Type B pancreatic cell (in vitro differentiated cells): ENCODE results near the gene MRGPRG. TPM values are rescaled to one million over a fixed set of nuclear protein-coding genes. Genes with fewer than 3 reads are reported as not detected.

ENCODE experiments used
- DNase-seq: peaks from one replicate; pipeline ENCODE4 v3.0.0; 2021; ENCODE audit warnings: mixed read lengths; ENCODE audit not compliant: unreplicated experiment; ENCODE audit errors: extremely low spot score
- H3K27ac Mint-ChIP-seq: 2 replicates; pipeline ENCODE4 v1.8.0; 2021; ENCODE audit warnings: mild to moderate bottlenecking, mixed read lengths
- H3K27me3 Mint-ChIP-seq: 2 replicates; pipeline ENCODE4 v1.8.0; 2021; ENCODE audit warnings: mixed read lengths
- H3K36me3 Mint-ChIP-seq: 2 replicates; pipeline ENCODE4 v1.8.0; 2021; ENCODE audit warnings: mixed read lengths
- H3K4me1 Mint-ChIP-seq: one replicate; pipeline ENCODE4 v1.8.0; 2021; ENCODE audit warnings: mixed read lengths; ENCODE audit not compliant: unreplicated experiment
- H3K4me3 Mint-ChIP-seq: 2 replicates; pipeline ENCODE4 v1.8.0; 2021; ENCODE audit warnings: mild to moderate bottlenecking, mixed read lengths
- H3K9me3 Mint-ChIP-seq: 2 replicates; pipeline ENCODE4 v1.8.0; 2021; ENCODE audit warnings: mixed read lengths
- total RNA-seq: library from RNA; stranded (reverse); gene quantifications from 2 replicates; pipeline ENCODE4 v1.2.1, GENCODE V29; 2021; ENCODE audit warnings: low replicate concordance
- TF ChIP-seq, protein P1 (sequence below): fragments of 200-600 bp; sonication (generic); conservative IDR thresholded peaks from 2 replicates; pipeline ENCODE4 v1.5.0; 2021; ENCODE audit warnings: antibody characterized with exemption, mild to moderate bottlenecking

Gene MRGPRG
- total RNA-seq, 1 donor from 2014 or later: not detected

DNA sequence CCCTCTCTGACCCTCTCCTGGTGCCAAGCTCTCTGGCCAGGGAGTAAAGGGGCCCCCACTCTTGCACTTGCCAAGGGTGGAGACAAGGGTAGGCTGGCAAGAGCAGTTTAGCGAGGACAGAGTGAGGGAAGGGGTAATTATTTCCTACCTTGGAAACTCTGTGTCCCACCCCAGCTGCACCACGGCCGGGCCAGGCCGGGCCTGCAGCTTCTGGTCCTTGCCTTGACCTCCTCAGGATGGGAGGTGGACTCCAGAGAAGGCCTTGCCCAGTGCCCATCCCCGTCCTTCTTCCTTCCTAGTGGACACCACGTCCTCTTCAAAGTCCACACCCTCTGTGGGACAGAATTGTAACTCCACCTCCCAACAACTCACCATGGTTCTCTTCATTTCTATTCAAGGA, 35.1 kb downstream of the MRGPRG start:
- Mint-ChIP-seq H3K9me3 (peaks cover 6% of the 10 kb centered on the region), H3K4me1 (no peaks in the 10 kb centered on the region), H3K36me3 (no peaks in the 10 kb centered on the region), H3K27ac (no peak overlapping the region), H3K4me3 (no peak overlapping the region), H3K27me3 (peaks cover 18% of the 10 kb centered on the region)
- TF ChIP-seq, protein P1, sequence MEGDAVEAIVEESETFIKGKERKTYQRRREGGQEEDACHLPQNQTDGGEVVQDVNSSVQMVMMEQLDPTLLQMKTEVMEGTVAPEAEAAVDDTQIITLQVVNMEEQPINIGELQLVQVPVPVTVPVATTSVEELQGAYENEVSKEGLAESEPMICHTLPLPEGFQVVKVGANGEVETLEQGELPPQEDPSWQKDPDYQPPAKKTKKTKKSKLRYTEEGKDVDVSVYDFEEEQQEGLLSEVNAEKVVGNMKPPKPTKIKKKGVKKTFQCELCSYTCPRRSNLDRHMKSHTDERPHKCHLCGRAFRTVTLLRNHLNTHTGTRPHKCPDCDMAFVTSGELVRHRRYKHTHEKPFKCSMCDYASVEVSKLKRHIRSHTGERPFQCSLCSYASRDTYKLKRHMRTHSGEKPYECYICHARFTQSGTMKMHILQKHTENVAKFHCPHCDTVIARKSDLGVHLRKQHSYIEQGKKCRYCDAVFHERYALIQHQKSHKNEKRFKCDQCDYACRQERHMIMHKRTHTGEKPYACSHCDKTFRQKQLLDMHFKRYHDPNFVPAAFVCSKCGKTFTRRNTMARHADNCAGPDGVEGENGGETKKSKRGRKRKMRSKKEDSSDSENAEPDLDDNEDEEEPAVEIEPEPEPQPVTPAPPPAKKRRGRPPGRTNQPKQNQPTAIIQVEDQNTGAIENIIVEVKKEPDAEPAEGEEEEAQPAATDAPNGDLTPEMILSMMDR: no peak
- no peak for DNase-seq

DNA sequence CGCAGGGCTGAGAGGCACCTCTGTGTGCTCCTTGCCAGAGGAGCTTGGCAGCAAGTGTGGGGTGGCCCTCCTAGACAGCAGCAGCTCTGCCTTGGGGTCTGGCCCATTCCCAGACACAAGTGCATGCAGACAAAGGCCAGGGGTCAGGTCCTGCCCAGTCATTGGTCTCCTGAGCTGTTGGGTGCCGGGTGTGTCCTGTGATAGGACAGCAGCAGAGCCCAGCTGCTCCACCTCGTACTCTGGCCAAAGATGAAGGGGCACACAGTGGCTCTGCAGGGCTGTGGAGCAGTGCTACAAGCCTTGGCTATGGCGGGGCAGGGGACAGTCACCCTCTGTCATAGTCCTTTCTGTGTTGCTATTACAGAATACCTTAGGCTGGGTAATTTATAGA, 36.2 kb downstream of the MRGPRG start:
- H3K27me3 Mint-ChIP-seq: peaks cover 11% of the 10 kb centered on the region
- no peak overlapping the region for H3K4me3 Mint-ChIP-seq
- TF ChIP-seq, protein P1: no peak
- H3K9me3 Mint-ChIP-seq: peaks cover 6% of the 10 kb centered on the region
- H3K4me1 Mint-ChIP-seq: no peaks in the 10 kb centered on the region
- H3K36me3 Mint-ChIP-seq: no peaks in the 10 kb centered on the region
- DNase-seq: no peak
- no peak overlapping the region for H3K27ac Mint-ChIP-seq

DNA sequence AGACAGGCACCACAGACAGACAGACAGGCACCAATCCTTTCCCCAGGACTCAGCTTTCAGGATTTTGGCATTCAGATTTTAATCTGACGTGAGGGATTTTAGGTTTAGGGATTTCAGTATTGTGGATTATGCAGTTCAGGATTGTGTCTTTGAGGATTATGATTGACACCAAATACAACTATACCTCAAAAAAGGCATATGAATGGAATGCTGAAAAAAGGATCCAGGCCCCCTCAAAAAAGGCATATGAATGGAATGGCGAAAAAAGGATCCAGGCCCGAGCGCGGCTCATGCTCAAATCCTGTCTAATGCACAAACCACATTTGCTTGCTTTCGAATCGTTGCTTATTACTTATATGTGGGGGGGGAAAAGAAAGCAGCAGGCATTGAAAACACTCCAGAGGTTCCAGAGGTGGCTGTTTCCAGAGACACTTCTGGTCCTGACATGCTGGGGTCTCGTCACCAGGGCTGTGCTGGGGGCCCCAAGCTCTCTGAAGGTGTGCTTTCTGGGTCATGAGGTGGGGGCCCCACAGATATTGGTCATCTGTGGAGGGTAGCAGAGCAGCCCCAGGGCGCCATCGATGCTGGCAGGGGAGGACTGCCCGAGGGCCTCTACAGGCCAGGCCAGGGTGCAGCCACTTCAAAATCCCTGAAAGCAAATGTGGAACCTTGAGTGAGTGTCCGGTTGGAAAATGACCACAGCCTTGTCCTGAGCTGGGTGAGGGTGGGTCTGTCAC, 36.7 kb downstream of the MRGPRG start:
- H3K27ac Mint-ChIP-seq: no peak overlapping the region
- TF ChIP-seq, protein P1: no peak
- H3K9me3 Mint-ChIP-seq: peaks cover 8% of the 10 kb centered on the region
- peaks cover 11% of the 10 kb centered on the region for H3K27me3 Mint-ChIP-seq
- H3K4me3 Mint-ChIP-seq: no peak overlapping the region
- no peaks in the 10 kb centered on the region for H3K36me3 Mint-ChIP-seq
- no peak for DNase-seq
- no peaks in the 10 kb centered on the region for H3K4me1 Mint-ChIP-seq

DNA sequence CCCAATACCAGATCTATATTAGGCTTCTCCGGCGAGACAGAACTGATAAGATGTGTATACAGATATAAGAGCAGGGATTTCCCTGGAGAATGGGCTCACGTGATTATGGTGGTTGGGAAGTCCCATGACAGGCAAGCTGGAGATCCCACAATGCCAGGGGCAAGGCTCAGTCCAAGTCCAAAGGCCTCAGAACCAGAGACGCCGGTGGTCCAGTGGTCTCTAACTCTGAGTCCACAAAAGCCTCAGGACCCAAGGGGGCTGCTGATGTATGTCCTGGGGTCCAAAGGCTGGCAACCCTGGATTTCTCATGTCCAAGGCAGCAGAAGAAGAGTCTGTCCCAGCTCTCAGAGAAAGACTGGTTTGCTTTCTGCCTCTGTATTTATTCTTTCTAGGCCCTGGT, 37.7 kb downstream of the MRGPRG start:
- Mint-ChIP-seq H3K4me3 (no peak overlapping the region), H3K9me3 (peaks cover 11% of the 10 kb centered on the region), H3K4me1 (no peaks in the 10 kb centered on the region), H3K36me3 (no peaks in the 10 kb centered on the region), H3K27ac (no peak overlapping the region), H3K27me3 (peaks cover 13% of the 10 kb centered on the region)
- TF ChIP-seq, protein P1: no peak
- DNase-seq: no peak

DNA sequence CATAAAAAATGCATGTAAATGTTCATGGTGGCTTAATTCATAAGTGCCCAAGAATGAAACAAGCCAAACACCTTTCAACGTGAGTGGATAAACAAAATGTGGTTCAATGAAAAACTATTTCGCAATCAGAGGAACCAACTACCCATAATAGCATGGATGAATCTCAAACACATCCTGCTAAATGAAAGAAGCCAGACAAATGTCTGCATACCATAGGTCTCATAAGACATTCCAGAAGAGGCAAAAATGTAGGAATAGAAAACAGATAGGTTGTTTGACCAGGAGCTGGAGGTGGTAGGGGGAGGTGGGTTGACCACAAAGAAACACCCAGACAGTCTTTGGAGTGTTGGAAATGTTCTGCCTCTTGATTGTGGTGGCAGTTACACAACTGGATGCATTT, 40.3 kb downstream of the MRGPRG start:
- Mint-ChIP-seq H3K4me1 (no peaks in the 10 kb centered on the region), H3K4me3 (no peak overlapping the region), H3K27me3 (peaks cover 9% of the 10 kb centered on the region), H3K9me3 (peaks cover 11% of the 10 kb centered on the region), H3K27ac (no peak overlapping the region), H3K36me3 (no peaks in the 10 kb centered on the region)
- TF ChIP-seq, protein P1: no peak
- DNase-seq: no peak
